ENCODE measurements around the gene NEMF.
A peak's percentile ranks its signal among the peaks of the same experiment; 100 is the strongest.

Gene NEMF

DNA sequence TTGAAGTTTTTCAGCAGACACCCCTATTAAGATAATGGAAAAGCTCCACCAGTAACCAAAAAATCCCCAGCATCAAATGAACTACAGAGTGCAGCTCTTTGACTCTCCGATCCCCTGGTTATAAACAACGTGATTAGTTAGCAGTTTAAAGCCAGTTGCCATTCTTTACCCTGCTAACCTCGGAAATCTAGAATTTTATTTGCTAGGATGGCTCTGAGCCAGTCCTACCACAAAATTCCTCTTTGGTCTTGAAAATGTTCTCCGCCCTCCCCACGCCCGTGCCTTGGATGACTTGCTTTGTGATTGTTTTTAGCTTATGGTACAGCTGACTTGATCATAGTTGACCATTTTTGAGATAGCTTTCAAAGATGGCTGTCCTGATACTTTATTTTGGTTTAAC lies 83.4 kb downstream of the NEMF start:
- ChIA-PET CTCF (interaction anchor here (1.2 kb wide), 1 partner anchor 182 kb away, joined by 3 read pairs; no protein-coding TSS in a partner anchor), POLR2A (ENCODE audit: low non-redundant PET) (no interaction called here)
- H3K27ac ChIP-seq: peak overlapping the region; percentile 97
- peak; percentile 13 for DNase-seq (ENCODE audit: low spot score)
- TF ChIP-seq, protein P1, sequence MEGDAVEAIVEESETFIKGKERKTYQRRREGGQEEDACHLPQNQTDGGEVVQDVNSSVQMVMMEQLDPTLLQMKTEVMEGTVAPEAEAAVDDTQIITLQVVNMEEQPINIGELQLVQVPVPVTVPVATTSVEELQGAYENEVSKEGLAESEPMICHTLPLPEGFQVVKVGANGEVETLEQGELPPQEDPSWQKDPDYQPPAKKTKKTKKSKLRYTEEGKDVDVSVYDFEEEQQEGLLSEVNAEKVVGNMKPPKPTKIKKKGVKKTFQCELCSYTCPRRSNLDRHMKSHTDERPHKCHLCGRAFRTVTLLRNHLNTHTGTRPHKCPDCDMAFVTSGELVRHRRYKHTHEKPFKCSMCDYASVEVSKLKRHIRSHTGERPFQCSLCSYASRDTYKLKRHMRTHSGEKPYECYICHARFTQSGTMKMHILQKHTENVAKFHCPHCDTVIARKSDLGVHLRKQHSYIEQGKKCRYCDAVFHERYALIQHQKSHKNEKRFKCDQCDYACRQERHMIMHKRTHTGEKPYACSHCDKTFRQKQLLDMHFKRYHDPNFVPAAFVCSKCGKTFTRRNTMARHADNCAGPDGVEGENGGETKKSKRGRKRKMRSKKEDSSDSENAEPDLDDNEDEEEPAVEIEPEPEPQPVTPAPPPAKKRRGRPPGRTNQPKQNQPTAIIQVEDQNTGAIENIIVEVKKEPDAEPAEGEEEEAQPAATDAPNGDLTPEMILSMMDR (conservative IDR thresholded peaks at IDR 0.05; ENCODE audit: low read depth): no peak

DNA sequence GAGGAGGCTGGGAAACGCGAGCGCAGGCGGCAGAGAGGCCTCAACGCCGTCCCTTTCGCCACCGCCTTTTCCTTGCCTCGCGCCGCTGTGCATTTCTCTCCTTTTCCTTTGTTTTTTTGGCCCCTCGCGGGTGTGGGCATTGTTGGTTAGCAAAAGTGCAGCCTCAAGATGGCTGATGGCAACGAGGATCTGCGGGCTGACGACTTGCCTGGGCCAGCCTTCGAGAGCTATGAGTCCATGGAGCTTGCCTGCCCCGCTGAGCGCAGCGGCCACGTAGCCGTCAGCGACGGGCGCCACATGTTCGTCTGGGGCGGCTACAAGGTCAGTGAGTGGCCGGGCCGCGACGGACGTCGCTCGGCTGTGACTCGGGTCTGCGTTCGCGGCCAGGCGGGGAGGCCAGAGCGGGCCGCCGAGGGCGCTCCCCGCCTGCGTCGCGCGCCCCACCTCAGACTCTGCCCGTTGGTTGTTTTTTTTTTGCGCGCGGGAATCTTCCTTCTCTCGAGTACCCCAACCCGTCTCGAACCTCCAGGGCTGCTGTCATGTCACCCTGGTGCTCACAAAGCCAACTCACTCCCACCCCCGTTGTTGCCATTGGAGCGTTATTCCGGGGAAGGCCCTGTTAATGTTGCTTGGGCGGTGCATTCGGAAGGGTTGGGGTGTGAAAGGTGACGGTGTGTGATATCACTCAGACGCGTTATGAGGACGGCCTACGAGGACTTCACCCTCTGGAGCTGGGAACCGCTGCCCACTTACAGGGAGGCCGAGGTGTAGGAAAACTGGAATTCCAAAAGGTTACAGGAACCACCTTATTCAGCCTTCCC lies 84.1 kb downstream of the NEMF start:
- CTCF ChIA-PET: interaction anchor here (0.6 to 1.0 kb wide), 3 partner anchors 62 to 134 kb away, joined by 3 to 7 read pairs (median 3); partner anchors contain the start of gene NEMF
- DNase-seq (ENCODE audit: low spot score): peak; percentile 40
- POLR2A ChIA-PET (ENCODE audit: low non-redundant PET): interaction anchor here (0.6 to 1.4 kb wide), 5 partner anchors 9 to 148 kb away, joined by 3 to 12 read pairs (median 4); partner anchors contain the start of genes POLE2 and RPL36AL
- H3K27ac ChIP-seq: peak overlapping the region; percentile 97
- TF ChIP-seq, protein P1 (conservative IDR thresholded peaks at IDR 0.05; ENCODE audit: low read depth): no peak

DNA sequence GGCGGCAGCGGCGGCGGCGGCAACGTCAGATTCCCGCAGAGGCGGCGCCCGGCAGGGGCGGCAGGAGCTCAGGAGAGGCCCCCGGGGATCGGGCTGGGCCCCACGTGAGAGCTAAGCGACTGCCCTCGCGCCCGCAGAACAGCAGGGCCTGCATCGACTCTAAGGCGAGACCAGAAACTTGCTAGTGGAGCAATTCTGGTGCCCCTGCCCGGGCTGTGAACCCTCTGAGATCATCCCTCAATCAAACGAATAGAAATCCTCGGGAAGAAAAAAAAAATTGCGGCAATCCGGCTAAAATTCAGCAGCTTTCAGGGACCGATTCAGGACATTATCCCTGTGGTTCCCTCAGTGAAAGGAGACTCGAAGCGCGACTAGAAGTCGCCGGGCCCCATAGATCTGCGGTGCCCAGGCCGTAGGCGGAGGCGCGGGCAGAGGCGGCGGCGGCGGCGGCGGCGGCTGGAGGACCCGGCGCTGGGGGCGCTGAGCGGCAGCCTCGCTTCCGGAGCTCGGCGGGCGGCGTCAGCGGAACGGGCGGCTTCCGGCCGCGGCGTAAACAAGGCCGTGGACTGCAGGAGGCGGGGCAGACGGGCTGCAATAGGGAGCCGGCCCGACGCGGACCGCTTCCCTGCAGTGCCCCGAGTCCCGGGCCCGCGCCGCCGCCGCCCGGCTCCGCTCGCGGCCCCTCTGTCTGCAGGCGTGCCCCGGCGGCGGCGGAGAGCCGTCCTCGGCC lies 84.9 kb downstream of the NEMF start, which contains the start of gene KLHDC2:
Gene KLHDC2 (plus strand): TSS at position 583 of the 730 bp plus-strand sequence. CDS start 316 bp downstream, outside the sequence.
- TF ChIP-seq, protein P1 (conservative IDR thresholded peaks at IDR 0.05; ENCODE audit: low read depth): peak; percentile 85
- peak within 1 kb of the TSS; percentile 97 for H3K27ac ChIP-seq
- peak; percentile 73 for DNase-seq (ENCODE audit: low spot score)
- ChIA-PET CTCF (interaction anchor here (0.6 to 1.0 kb wide), 6 partner anchors 26 to 134 kb away, joined by 3 to 7 read pairs (median 3); partner anchors contain the start of gene NEMF), POLR2A (ENCODE audit: low non-redundant PET) (interaction anchor here (0.6 to 1.4 kb wide), 5 partner anchors 8 to 148 kb away, joined by 3 to 12 read pairs (median 4); partner anchors contain the start of genes POLE2 and RPL36AL)

DNA sequence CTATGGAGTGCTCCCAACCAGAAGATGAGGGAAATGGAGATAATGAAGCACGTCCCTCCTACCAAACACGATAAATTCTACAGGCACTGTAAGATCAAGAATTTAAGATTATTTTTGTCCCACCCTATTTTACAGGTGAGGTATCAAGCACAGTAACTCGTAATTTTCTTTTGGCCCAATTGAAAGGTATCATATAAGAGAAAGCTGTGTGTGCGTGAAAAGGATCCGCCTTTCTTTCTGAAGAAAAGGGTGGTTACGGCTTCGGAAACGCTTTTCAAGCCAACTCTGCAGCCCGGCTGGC lies 85.4 kb downstream of the NEMF start:
- ChIA-PET POLR2A (ENCODE audit: low non-redundant PET) (interaction anchor here (1.0 to 1.4 kb wide), 2 partner anchors 79 to 133 kb away, joined by 3 to 12 read pairs; partner anchors contain the start of gene POLE2), CTCF (interaction anchor here (0.6 to 1.0 kb wide), 3 partner anchors 27 to 133 kb away, joined by 3 to 5 read pairs (median 3); no protein-coding TSS in a partner anchor)
- TF ChIP-seq, protein P1 (conservative IDR thresholded peaks at IDR 0.05; ENCODE audit: low read depth): no peak
- H3K27ac ChIP-seq: peak overlapping the region; percentile 97
- no peak for DNase-seq (ENCODE audit: low spot score)

DNA sequence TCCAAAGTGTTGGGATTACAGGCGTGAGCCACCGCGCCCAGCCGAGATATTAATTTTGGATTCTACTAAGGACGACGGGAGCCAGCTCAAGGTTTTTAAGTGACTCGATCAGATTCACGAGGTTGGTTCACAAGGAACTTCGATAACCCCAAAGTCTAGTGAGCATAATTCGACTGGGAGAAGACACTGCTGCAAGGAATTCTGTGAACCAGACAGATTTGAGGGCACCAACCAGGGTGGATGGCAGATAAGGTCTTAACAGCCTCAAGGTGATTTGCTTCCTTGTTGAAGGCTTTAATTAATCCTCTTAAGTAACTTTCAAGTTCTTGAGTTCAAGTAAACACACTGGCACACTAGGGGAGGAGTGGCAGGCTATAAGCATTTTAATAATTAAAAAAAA lies 85.7 kb downstream of the NEMF start:
- CTCF ChIA-PET: interaction anchor here (0.6 to 1.0 kb wide), 3 partner anchors 27 to 133 kb away, joined by 3 to 5 read pairs (median 3); no protein-coding TSS in a partner anchor
- DNase-seq (ENCODE audit: low spot score): no peak
- POLR2A ChIA-PET (ENCODE audit: low non-redundant PET): interaction anchor here (1.0 to 1.4 kb wide), 2 partner anchors 79 to 133 kb away, joined by 3 to 12 read pairs; partner anchors contain the start of gene POLE2

More for the DNA sequence above, 85.7 kb downstream of the NEMF start:
- TF ChIP-seq, protein P1 (conservative IDR thresholded peaks at IDR 0.05; ENCODE audit: low read depth): no peak
- H3K27ac ChIP-seq: peak overlapping the region; percentile 97

Data from RWPE1 (cell line).